ENCODE data around the gene PPP1CB.

PPP1CB gene

GRCh38 chr2:28748176-28748575 lies 3.5 kb upstream of the PPP1CB start:
- Histone ChIP-seq H3K36me3 (no peaks in the 10 kb centered on the region), H3K4me2 (peak overlapping the region in 2 of 11 experiments; percentile 2 to 77; a peak in 1 of 22 replicates), H4K20me1 (peaks cover 4 to 12% (median 9%) of the 10 kb centered on the region in 11 experiments; a peak in 13 of 22 replicates), H3K27me3 (no peaks in the 10 kb centered on the region), H3K4me3 (no peak overlapping the region), H3K9me3 (replicated peaks in 1 of 11) (no peaks in the 10 kb centered on the region), H3K4me1 (peaks cover 18 to 38% (median 21%) of the 10 kb centered on the region in 10 experiments), H3K9ac (no peak overlapping the region), H3K27ac (no peak overlapping the region)
- TF ChIP-seq Cebpa-rat (IDR thresholded peaks at IDR 0.05), result no peak

DNA sequence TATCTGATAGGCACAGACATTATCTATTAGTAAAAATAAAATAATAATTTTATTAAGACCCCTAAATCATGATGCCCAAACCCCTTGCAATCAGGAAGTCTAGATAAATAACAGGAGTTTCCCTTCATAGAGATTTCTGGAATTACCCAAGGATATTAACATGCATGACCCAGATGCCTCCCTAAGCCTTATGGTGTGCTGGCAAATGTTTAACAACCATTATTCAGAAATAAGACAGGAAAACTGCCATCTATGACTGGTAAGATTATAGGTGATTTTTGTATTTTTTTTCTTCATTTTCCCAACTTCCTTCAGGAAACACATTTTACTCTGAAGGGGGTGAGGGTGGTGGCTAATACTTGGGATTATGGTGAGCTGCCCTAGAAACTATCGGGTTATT lies 2.7 kb upstream of the PPP1CB start:
- H3K9me3 ChIP-seq (replicated peaks in 1 of 11), result no peaks in the 10 kb centered on the region
- H3K4me3 ChIP-seq, result no peak overlapping the region
- no peak overlapping the region for H3K9ac ChIP-seq
- peaks cover 11 to 20% (median 17%) of the 10 kb centered on the region in 11 experiments; a peak in 21 of 22 replicates for H4K20me1 ChIP-seq
- H3K36me3 ChIP-seq, result no peaks in the 10 kb centered on the region
- H3K4me1 ChIP-seq, result peaks cover 21 to 38% (median 24%) of the 10 kb centered on the region in 10 experiments
- H3K4me2 ChIP-seq, result peak overlapping the region in 10 of 11 experiments; percentile 77 to 96 (median 89); a peak in 11 of 22 replicates
- no peak for TF ChIP-seq Cebpa-rat (IDR thresholded peaks at IDR 0.05)
- peak overlapping the region in 4 of 11 experiments; percentile 97 to 100 (median 99); a peak in 3 of 22 replicates for H3K27ac ChIP-seq
- H3K27me3 ChIP-seq, result no peaks in the 10 kb centered on the region

- H3K9ac ChIP-seq, result peak overlapping the region in 10 of 11 experiments; percentile 98 to 100 (median 99); a peak in 14 of 22 replicates
- peaks cover 16 to 25% (median 22%) of the 10 kb centered on the region in 11 experiments; a peak in 21 of 22 replicates for H4K20me1 ChIP-seq
- peak overlapping the region in 9 of 11 experiments; percentile 97 to 100 (median 98); a peak in 16 of 22 replicates for H3K27ac ChIP-seq
- H3K4me1 ChIP-seq, result peaks cover 25 to 41% (median 29%) of the 10 kb centered on the region in 10 experiments
- H3K27me3 ChIP-seq, result no peaks in the 10 kb centered on the region
- H3K4me3 ChIP-seq, result no peak overlapping the region
- no peaks in the 10 kb centered on the region for H3K9me3 ChIP-seq (replicated peaks in 1 of 11)
- TF ChIP-seq Cebpa-rat (IDR thresholded peaks at IDR 0.05), result no peak
- peak overlapping the region; percentile 77 to 96 (median 89) for H3K4me2 ChIP-seq
- H3K36me3 ChIP-seq, result 0 out of 22 replicates have a peak, but pooled peaks cover 0 to under 1% (median 0%) of the 10 kb centered on the region in 11 experiments
These were observed 2.1 kb upstream of the PPP1CB start for GRCh38 chr2:28749526-28749925.

DNA sequence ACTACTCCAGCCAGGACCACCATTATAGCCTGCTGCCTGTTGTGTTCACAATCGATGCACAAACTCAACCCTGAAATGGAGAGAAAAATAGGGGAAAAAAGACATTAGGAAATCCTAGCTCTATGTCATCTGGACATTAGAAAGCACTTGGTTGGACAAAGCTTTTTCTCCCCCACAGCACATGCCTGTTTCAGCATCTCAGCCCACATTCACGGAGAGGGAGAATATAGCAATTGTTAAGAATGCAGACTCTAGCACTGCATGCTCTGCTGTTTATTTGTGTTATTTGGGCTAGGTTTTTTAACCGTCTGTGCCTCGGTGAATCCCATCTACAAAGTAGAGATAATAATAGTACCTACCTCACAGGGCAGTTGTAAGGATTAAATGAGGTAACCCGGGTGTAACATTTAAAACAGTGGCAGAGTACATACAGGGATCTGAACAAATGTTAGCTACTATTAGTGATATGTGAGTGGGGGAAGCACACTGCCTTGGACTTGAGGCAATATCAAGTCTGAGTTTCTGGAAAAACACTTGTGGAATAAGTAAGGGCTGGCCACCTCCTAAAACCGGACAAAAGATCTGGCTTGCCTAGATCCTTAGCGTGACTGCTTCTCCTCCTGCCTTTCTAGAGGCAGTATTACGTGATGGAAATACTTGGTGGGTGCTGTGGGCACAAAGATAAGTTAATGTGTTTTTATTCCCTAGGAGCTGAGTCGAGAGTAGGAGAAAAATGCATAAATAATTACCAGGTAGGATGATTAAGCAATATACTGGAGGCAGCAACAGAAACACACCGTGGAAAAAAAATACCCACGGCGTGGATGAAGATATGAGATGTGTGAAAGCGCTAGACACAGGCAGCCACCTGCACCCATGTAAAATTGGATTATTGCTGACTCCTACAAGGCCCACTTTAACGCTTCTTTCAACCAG lies 1.0 kb upstream of the PPP1CB start:
- Histone ChIP-seq H3K27me3 (no peaks in the 10 kb centered on the region), H3K4me2 (peak overlapping the region; percentile 77 to 96 (median 89)), H3K4me1 (peaks cover 32 to 46% (median 38%) of the 10 kb centered on the region in 10 experiments), H3K36me3 (peaks cover 0 to 9% (median 0%) of the 10 kb centered on the region in 11 experiments; a peak in 1 of 22 replicates), H3K9ac (peak overlapping the region; percentile 98 to 100 (median 99)), H3K27ac (peak overlapping the region; percentile 97 to 100 (median 98)), H3K4me3 (peak overlapping the region; percentile 94 to 100 (median 98)), H4K20me1 (peaks cover 27 to 36% (median 32%) of the 10 kb centered on the region in 11 experiments), H3K9me3 (replicated peaks in 1 of 11) (no peaks in the 10 kb centered on the region)
- TF ChIP-seq Cebpa-rat (IDR thresholded peaks at IDR 0.05), result no peak

- TF ChIP-seq Cebpa-rat (IDR thresholded peaks at IDR 0.05), result no peak
- Histone ChIP-seq H3K4me3 (peak overlapping the region; percentile 94 to 100 (median 98)), H3K27me3 (no peaks in the 10 kb centered on the region), H3K9ac (peak overlapping the region; percentile 98 to 100 (median 99)), H3K9me3 (replicated peaks in 1 of 11) (no peaks in the 10 kb centered on the region), H3K36me3 (peaks cover 0 to 16% (median 8%) of the 10 kb centered on the region in 11 experiments; a peak in 8 of 22 replicates), H4K20me1 (peaks cover 42 to 51% (median 48%) of the 10 kb centered on the region in 11 experiments), H3K4me2 (peak overlapping the region; percentile 65 to 89 (median 81); a peak in 20 of 22 replicates), H3K4me1 (peaks cover 33 to 57% (median 51%) of the 10 kb centered on the region in 10 experiments), H3K27ac (peak overlapping the region; percentile 97 to 100 (median 98))
These were observed 463 bp downstream of the PPP1CB start for GRCh38 chr2:28751956-28752630.

DNA sequence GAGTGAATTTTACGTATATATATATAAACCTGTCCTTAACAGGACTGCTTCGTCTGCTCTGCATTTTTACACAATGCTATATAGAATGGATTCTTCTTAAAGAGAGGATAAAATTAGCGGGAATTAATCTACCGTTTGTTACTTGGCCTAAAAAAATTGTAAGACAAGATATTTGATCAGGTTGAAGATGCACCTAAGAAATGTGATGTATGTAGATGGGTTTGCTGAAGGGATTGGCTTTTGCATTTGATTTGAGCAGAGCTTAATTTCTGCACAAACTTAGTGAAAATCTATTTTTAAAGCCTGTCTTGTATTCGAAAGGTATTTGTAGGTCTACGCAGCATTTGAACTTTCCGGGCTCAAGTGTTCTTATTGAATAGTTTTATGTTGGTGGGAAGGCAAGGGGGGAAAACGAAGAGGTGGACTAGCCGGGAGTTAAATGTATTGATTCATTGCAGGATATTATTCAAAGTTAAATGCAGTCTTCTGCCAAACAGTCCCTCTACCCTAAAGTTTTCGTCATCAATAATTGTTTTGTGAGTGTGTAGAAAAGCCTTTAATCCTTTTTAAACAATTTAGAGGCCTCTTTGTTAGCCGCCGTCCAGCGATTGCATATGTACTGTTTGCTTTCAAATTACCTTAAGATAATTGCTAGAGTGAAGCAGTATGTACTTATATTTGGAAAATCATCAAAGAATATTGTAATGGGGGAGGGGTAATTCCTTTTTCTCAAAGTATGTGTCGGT lies 1.2 kb downstream of the PPP1CB start:
- H3K9ac ChIP-seq, result peak overlapping the region; percentile 98 to 100 (median 99)
- H3K4me1 ChIP-seq, result peaks cover 37 to 64% (median 58%) of the 10 kb centered on the region in 10 experiments
- peak overlapping the region; percentile 97 to 100 (median 98) for H3K27ac ChIP-seq

DNA sequence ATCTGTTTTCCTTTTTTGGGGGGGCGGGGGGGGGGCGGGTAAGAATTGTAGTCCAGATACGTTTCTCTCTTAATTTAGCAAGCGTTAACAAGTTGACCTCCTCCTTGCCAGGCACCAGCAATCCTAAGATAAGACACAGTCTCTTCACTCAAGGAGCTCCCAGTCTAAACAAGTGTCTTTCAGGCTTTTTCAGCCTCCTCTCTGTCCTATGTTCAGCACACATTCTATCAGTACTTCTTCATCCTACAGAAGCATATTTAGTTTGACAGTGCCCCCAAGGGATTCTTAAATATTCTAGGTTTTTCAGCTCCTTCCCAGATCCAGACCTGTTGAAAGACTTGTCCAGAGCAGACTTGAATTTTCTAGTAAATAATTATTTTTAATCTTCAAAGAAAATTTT lies 2.7 kb downstream of the PPP1CB start:
- no peak for TF ChIP-seq Cebpa-rat (IDR thresholded peaks at IDR 0.05)
- peaks cover 13 to 36% (median 21%) of the 10 kb centered on the region in 11 experiments; a peak in 20 of 22 replicates for H3K36me3 ChIP-seq
- H3K9me3 ChIP-seq (replicated peaks in 1 of 11), result no peaks in the 10 kb centered on the region
- peak overlapping the region; percentile 24 to 87 (median 55); a peak in 18 of 22 replicates for H3K4me2 ChIP-seq
- H3K27ac ChIP-seq, result no peak overlapping the region; a peak in 1 of 22 replicates
- peaks cover 44 to 67% (median 64%) of the 10 kb centered on the region in 10 experiments for H3K4me1 ChIP-seq
- peaks cover 64 to 73% (median 70%) of the 10 kb centered on the region in 11 experiments for H4K20me1 ChIP-seq
- peak overlapping the region in 6 of 11 experiments; percentile 9 to 71 (median 46); a peak in 6 of 22 replicates for H3K9ac ChIP-seq
- peak overlapping the region in 1 of 10 experiments; percentile 32; a peak in 2 of 20 replicates for H3K4me3 ChIP-seq
- H3K27me3 ChIP-seq, result no peaks in the 10 kb centered on the region

More for the DNA sequence above, 1.2 kb downstream of the PPP1CB start:
- Histone ChIP-seq H4K20me1 (peaks cover 49 to 58% (median 55%) of the 10 kb centered on the region in 11 experiments), H3K36me3 (peaks cover 0 to 21% (median 10%) of the 10 kb centered on the region in 11 experiments; a peak in 10 of 22 replicates), H3K4me2 (peak overlapping the region; percentile 65 to 89 (median 81)), H3K4me3 (peak overlapping the region; percentile 94 to 100 (median 98)), H3K27me3 (no peaks in the 10 kb centered on the region), H3K9me3 (replicated peaks in 1 of 11) (no peaks in the 10 kb centered on the region)
- no peak for TF ChIP-seq Cebpa-rat (IDR thresholded peaks at IDR 0.05)

Measured in BLaER1 treated with 17β-estradiol and CSF1 and Interleukin-3, amounts not matched to agents 10 nM and 100 nM (cell line).